Coronary artery (tissue), 2 donors: ENCODE data around the gene ZDHHC11.
"Not testable (repeated sequence)": the region's sequence is repeated elsewhere in the genome, so short reads cannot be mapped to it uniquely, and the experiment has no call there.

Experiments used
- DNase-seq: peaks from one replicate; pipeline ENCODE4 v3.0.0-alpha.2; 2017; ENCODE audit warnings: low spot score
- H3K27ac ChIP-seq, 2 donors: fragments of 200-600 bp; sonication (generic); one replicate each; pipeline ENCODE4 v1.5.1; 2016 to 2019
- H3K4me3 ChIP-seq: fragments of 200-600 bp; sonication (generic); 2 replicates; pipeline ENCODE4 v1.5.1; 2016; ENCODE audit warnings: mild to moderate bottlenecking, moderate library complexity
- TF ChIP-seq, protein P1 (sequence below): fragments of 200-600 bp; sonication (generic); IDR thresholded peaks from one replicate; pipeline ENCODE4 v1.5.1; 2019; ENCODE audit warnings: antibody characterized with exemption

ZDHHC11 gene

DNA sequence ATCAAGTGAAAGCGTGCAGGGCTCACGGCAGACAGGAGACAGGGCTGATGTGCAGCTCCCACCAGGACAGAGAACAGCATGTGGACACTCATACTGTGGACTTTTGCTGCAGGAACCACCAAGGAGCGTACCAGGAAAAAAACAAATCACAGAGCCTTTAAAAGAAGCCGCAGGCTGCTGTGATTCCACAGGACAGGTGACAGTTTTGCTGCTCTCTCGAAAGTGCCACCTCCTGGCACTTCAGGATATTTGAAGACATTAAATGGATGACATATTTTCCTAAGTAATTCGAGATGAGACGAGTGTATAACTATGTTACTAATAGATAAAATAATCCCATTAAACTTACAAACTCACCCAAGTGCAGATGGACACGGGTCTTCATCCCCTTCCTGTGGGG lies 29.3 kb downstream of the ZDHHC11 start:
- DNase-seq = no peak
- no peak overlapping the region for H3K4me3 ChIP-seq
- H3K27ac ChIP-seq = no peak overlapping the region
- TF ChIP-seq, protein P1, sequence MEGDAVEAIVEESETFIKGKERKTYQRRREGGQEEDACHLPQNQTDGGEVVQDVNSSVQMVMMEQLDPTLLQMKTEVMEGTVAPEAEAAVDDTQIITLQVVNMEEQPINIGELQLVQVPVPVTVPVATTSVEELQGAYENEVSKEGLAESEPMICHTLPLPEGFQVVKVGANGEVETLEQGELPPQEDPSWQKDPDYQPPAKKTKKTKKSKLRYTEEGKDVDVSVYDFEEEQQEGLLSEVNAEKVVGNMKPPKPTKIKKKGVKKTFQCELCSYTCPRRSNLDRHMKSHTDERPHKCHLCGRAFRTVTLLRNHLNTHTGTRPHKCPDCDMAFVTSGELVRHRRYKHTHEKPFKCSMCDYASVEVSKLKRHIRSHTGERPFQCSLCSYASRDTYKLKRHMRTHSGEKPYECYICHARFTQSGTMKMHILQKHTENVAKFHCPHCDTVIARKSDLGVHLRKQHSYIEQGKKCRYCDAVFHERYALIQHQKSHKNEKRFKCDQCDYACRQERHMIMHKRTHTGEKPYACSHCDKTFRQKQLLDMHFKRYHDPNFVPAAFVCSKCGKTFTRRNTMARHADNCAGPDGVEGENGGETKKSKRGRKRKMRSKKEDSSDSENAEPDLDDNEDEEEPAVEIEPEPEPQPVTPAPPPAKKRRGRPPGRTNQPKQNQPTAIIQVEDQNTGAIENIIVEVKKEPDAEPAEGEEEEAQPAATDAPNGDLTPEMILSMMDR = no peak

DNA sequence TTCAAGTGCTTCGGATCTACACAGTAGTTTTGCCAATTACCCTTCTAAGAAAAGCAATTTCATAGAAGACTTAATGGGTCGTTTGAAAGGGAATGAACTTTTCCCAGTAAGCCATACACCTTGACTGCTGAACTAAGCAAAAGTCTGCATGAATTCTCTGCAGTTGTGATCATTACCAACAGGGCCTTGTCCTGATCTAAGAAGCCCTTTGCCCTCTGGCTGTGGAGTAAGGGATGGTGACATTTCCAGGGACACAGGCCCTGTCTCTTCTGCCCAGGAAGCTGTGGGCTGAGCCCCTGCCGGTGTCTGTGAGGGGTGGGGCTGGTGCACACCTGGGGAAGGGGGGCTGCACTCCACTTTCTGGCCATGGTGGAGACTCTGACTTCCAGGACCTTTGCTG lies 30.5 kb downstream of the ZDHHC11 start:
- Histone ChIP-seq H3K4me3 (no peak overlapping the region), H3K27ac (no peak overlapping the region)
- TF ChIP-seq, protein P1 = no peak
- no peak for DNase-seq

DNA sequence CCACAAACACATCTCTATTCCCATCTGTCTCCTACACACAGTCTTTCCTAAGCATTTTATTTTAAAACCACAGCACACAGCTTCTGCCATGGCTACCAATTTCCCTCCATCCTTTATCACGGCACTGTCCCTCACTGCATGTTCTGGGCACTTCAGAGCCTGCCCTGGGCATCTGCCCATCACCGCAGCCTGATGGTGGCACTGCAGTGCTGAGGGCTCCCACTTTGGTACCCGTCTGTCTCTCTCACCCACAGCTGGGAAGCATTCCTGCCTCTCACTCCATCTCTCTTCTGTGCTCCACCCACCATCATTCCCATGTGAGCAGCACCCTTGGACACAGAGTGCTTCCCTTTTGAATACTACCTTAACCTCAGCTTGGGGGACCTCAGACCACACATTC lies 31.7 kb downstream of the ZDHHC11 start:
- H3K27ac ChIP-seq = no peak overlapping the region
- no peak for DNase-seq
- H3K4me3 ChIP-seq = no peak overlapping the region
- TF ChIP-seq, protein P1 = no peak

- no peak overlapping the region for H3K4me3 ChIP-seq
- DNase-seq = no peak
Observed at GRCh38 chr5:816176-816575, 34.6 kb downstream of the ZDHHC11 start.

DNA sequence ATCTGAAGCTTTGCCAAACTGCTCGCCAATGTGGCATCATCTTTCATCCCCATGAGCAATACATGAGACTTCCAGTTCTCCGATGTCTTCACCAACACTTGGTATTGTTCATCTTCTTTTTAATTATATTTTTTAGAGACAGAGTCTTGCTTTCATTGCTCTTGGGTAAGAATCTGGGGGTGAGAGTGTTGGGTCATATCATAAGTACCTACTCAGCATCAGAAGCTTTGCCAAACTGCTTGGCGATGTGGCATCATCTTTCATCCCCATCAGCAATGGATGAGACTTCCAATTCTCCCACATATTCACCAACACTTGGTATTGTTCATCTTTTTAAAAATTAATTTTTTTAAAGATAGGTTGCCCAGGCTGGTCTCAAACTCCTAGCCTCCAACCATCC lies 35.3 kb downstream of the ZDHHC11 start:
- no peak overlapping the region for H3K27ac ChIP-seq
- no peak for DNase-seq
- no peak overlapping the region for H3K4me3 ChIP-seq
- TF ChIP-seq, protein P1 = no peak

More at GRCh38 chr5:816176-816575, 34.6 kb downstream of the ZDHHC11 start:
- no peak overlapping the region for H3K27ac ChIP-seq
- TF ChIP-seq, protein P1 = no peak

GRCh38 chr5:813575-813974 lies 37.2 kb downstream of the ZDHHC11 start:
- H3K4me3 ChIP-seq, H3K27ac ChIP-seq: not testable (repeated sequence)

GRCh38 chr5:811384-811783 lies 39.4 kb downstream of the ZDHHC11 start:
- not testable (repeated sequence) for H3K4me3 ChIP-seq, DNase-seq, H3K27ac ChIP-seq

More at GRCh38 chr5:813575-813974, 37.2 kb downstream of the ZDHHC11 start:
- DNase-seq = not testable (repeated sequence)

DNA sequence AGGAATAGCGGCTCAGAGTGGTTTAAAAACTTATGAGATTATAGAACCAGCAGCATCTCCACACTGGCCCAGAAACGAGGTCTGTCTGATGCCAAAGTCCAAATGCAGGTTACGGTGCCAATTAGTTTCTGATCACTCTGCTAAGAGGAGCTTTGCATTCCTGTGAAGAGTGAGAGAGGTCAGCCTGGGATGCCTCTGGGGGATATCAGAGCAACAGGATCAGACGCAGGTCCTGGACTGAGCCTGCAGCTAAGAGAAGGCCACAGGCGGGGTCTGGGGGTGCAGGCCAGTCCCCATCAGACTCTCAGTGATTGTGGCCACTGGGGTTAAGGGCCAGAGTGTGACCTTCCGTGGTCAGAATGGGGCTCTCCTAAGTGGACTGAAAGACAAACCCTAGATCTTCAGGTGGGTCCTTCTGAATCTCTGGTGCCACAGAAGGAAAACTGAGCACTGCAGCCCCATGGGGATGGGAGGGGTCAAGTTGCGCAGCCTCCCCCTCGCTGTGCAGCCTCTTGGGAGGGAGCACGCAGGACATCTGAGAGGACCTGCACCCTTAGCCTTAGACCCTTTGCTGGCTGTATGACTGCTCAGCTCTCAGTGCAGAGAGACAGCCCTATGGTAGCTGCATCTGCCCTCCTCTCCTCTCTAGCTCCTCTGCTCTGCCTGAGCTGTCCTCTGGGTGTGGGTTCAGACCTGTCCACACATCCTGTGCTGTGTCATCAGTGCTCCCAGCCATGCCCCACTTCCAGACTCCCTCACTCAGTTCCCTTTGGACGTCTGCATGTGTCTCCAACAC lies 42.9 kb downstream of the ZDHHC11 start:
- not testable (repeated sequence) for H3K4me3 ChIP-seq, H3K27ac ChIP-seq, DNase-seq
